Loucy (cell line): Measurements from ENCODE around the gene BABAM2.

ENCODE experiments used
- H2AFZ ChIP-seq: fragments of 200-600 bp; sonication (generic); 2 replicates; pipeline ENCODE4 v1.6.0; 2016; ENCODE audit warnings: antibody characterized with exemption, mild to moderate bottlenecking, low read length, moderate library complexity
- H3F3A ChIP-seq: fragments of 200-600 bp; 2 replicates; pipeline ENCODE4 v1.6.0; 2016; ENCODE audit warnings: antibody characterized with exemption, low read depth, mild to moderate bottlenecking
- H3K27me3 ChIP-seq: fragments of 200-600 bp; sonication (generic); 2 replicates; pipeline ENCODE4 v1.6.1; 2014; ENCODE audit warnings: low read length, mild to moderate bottlenecking; ENCODE audit not compliant: insufficient read depth, poor library complexity, severe bottlenecking
- H3K36me3 ChIP-seq: fragments of 200-600 bp; sonication (generic); 2 replicates; pipeline ENCODE4 v1.6.1; 2016; ENCODE audit warnings: low read length; ENCODE audit not compliant: insufficient read depth
- H3K4me1 ChIP-seq: fragments of 200-600 bp; sonication (generic); 2 replicates; pipeline ENCODE4 v1.5.1; 2014; ENCODE audit warnings: low read length, mild to moderate bottlenecking; ENCODE audit not compliant: insufficient read depth, poor library complexity, severe bottlenecking
- H3K4me2 ChIP-seq: fragments of 200-600 bp; sonication (generic); 2 replicates; pipeline ENCODE4 v1.6.0; 2014; ENCODE audit warnings: antibody characterized with exemption, low read length, low read depth, mild to moderate bottlenecking; ENCODE audit not compliant: poor library complexity, severe bottlenecking
- H3K4me3 ChIP-seq: fragments of 200-600 bp; sonication (generic); 2 replicates; pipeline ENCODE4 v1.5.1; 2014; ENCODE audit warnings: low read length, mild to moderate bottlenecking, mixed read lengths; ENCODE audit not compliant: poor library complexity, severe bottlenecking
- H3K79me2 ChIP-seq: fragments of 200-600 bp; sonication (generic); 2 replicates; pipeline ENCODE4 v1.6.1; 2014; ENCODE audit warnings: low read length; ENCODE audit not compliant: insufficient read depth
- H3K9ac ChIP-seq: fragments of 200-600 bp; sonication (generic); 2 replicates; pipeline ENCODE4 v1.6.0; 2014; ENCODE audit warnings: mild to moderate bottlenecking, low read depth, low read length, moderate library complexity; ENCODE audit not compliant: poor library complexity, severe bottlenecking
- H3K9me2 ChIP-seq: fragments of 200-600 bp; sonication (generic); replicated peaks from 2 replicates; pipeline ENCODE4 v1.6.1; 2016; ENCODE audit warnings: low read depth, low read length, mixed read lengths
- H3K9me3 ChIP-seq: fragments of 200-600 bp; sonication (generic); 2 replicates; pipeline ENCODE4 v1.6.1; 2014; ENCODE audit warnings: mild to moderate bottlenecking, antibody characterized with exemption, low read length, low read depth; ENCODE audit not compliant: insufficient read depth
- H4K20me1 ChIP-seq: fragments of 200-600 bp; sonication (generic); 2 replicates; pipeline ENCODE4 v1.6.0; 2014; ENCODE audit warnings: antibody characterized with exemption, low read length, mild to moderate bottlenecking; ENCODE audit not compliant: insufficient read depth, poor library complexity, severe bottlenecking
- EZH2phosphoT487 ChIP-seq: fragments of 200-600 bp; IDR thresholded peaks from 2 replicates; pipeline ENCODE4 v1.6.1; 2018; ENCODE audit warnings: antibody characterized with exemption, mild to moderate bottlenecking, moderate library complexity, borderline replicate concordance
- TF ChIP-seq, protein P1 (sequence below): fragments of 200-600 bp; sonication (generic); conservative IDR thresholded peaks from 2 replicates; pipeline ENCODE4 v1.5.1; 2014; ENCODE audit warnings: mild to moderate bottlenecking, antibody characterized with exemption, low read length

Gene BABAM2

DNA sequence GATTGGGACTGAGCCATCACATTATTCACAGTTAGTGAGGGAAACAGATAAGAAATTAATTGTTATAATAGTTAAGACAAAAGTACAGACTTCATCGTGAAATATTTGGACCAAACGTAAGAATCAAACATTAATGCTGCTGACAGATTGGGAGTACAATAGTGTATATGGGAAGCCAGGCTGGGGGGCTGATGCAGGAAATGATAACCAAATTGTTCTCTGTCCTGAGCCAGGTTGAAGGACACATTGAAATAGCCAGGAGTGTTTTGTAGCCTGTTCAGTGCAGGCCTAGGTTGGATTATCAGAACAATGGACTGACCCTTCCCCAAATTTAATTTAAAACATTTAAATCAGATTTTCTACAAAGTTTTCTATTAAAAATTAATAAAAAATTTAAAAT, 203.2 kb downstream of the BABAM2 start:
- H3K9me2 ChIP-seq: no peaks in the 10 kb centered on the region
- H4K20me1 ChIP-seq: no peaks in the 10 kb centered on the region
- H3K27me3 ChIP-seq: no peaks in the 10 kb centered on the region
- no peak overlapping the region for H2AFZ ChIP-seq
- no peaks in the 10 kb centered on the region for H3K9me3 ChIP-seq
- H3K4me3 ChIP-seq: no peak overlapping the region
- no peak for TF ChIP-seq EZH2phosphoT487
- TF ChIP-seq, protein P1, sequence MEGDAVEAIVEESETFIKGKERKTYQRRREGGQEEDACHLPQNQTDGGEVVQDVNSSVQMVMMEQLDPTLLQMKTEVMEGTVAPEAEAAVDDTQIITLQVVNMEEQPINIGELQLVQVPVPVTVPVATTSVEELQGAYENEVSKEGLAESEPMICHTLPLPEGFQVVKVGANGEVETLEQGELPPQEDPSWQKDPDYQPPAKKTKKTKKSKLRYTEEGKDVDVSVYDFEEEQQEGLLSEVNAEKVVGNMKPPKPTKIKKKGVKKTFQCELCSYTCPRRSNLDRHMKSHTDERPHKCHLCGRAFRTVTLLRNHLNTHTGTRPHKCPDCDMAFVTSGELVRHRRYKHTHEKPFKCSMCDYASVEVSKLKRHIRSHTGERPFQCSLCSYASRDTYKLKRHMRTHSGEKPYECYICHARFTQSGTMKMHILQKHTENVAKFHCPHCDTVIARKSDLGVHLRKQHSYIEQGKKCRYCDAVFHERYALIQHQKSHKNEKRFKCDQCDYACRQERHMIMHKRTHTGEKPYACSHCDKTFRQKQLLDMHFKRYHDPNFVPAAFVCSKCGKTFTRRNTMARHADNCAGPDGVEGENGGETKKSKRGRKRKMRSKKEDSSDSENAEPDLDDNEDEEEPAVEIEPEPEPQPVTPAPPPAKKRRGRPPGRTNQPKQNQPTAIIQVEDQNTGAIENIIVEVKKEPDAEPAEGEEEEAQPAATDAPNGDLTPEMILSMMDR: no peak
- no peak overlapping the region for H3K9ac ChIP-seq
- no peaks in the 10 kb centered on the region for H3F3A ChIP-seq
- H3K4me1 ChIP-seq: no peaks in the 10 kb centered on the region
- no peak overlapping the region for H3K4me2 ChIP-seq
- H3K36me3 ChIP-seq: no peaks in the 10 kb centered on the region
- no peaks in the 10 kb centered on the region for H3K79me2 ChIP-seq

DNA sequence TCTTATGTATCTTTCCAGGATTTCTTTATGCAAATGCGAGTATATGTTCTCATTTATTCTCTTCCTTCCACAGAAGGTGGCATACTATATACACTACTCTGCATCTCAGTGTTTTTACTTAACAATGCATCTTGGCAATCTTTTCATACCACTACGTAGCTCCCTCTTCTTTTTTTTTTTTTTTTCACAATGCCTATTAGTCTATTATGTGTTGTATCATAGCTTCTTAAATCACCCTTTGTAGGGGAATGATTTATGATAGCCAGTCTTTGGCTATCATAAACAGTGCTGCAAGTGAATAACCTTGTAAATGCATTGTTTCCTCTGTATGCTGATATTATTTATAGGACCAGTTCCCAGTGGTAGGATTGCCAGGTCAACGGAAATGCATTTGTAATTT, 204.2 kb downstream of the BABAM2 start:
- Histone ChIP-seq H3F3A (no peaks in the 10 kb centered on the region), H3K4me1 (no peaks in the 10 kb centered on the region), H4K20me1 (no peaks in the 10 kb centered on the region), H3K9ac (no peak overlapping the region), H3K27me3 (no peaks in the 10 kb centered on the region), H3K4me2 (no peak overlapping the region), H3K9me2 (no peaks in the 10 kb centered on the region), H3K9me3 (no peaks in the 10 kb centered on the region), H3K4me3 (no peak overlapping the region), H2AFZ (no peak overlapping the region), H3K79me2 (no peaks in the 10 kb centered on the region), H3K36me3 (no peaks in the 10 kb centered on the region)
- no peak for TF ChIP-seq EZH2phosphoT487
- TF ChIP-seq, protein P1: no peak

DNA sequence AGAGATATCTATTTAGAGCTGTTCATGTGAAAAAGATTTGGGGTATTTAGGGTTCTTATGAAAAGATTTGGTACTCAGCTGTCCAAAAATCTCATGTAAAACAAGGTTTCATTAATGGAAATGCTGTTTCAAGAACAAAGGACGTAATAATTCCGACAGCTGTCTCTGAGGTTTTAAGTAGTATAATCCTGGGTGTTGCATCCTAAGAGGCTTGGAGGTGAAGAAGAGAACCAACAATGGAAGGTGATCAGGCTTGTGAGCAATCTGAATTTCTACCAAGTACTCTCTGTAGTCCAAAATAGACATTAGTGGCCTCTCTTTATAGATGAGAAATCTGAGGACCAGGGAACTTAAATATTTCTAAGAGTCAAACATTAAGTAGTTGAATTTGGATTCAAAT, 205.1 kb downstream of the BABAM2 start:
- Histone ChIP-seq H3K9me3 (no peaks in the 10 kb centered on the region), H3K9ac (no peak overlapping the region)
- TF ChIP-seq, protein P1: no peak
- TF ChIP-seq EZH2phosphoT487: no peak

More for the DNA sequence above, 205.1 kb downstream of the BABAM2 start:
- no peaks in the 10 kb centered on the region for H3K9me2 ChIP-seq
- no peaks in the 10 kb centered on the region for H3K4me1 ChIP-seq
- H3K36me3 ChIP-seq: no peaks in the 10 kb centered on the region
- H2AFZ ChIP-seq: no peak overlapping the region
- H3K4me3 ChIP-seq: no peak overlapping the region
- no peaks in the 10 kb centered on the region for H4K20me1 ChIP-seq
- H3K27me3 ChIP-seq: no peaks in the 10 kb centered on the region
- H3K79me2 ChIP-seq: no peaks in the 10 kb centered on the region
- no peaks in the 10 kb centered on the region for H3F3A ChIP-seq
- H3K4me2 ChIP-seq: no peak overlapping the region
